ENCODE measurements around the gene SMCO2.

SMCO2 gene

GRCh38 chr12:27453421-27453820 is 6.9 kb downstream of the SMCO2 start:
- no peak for DNase-seq (ENCODE audit: low read depth, low spot score)

- no peak for DNase-seq (ENCODE audit: low read depth, low spot score)
These were observed 9.1 kb downstream of the SMCO2 start for GRCh38 chr12:27455589-27455988.

GRCh38 chr12:27456618-27457017 is 10.1 kb downstream of the SMCO2 start:
- no peak for DNase-seq (ENCODE audit: low read depth, low spot score)

GRCh38 chr12:27460471-27460978 is 14.0 kb downstream of the SMCO2 start:
- no peak for DNase-seq (ENCODE audit: low read depth, low spot score)

GRCh38 chr12:27462151-27462694 is 15.7 kb downstream of the SMCO2 start:
- no peak for DNase-seq (ENCODE audit: low read depth, low spot score)

- no peak for DNase-seq (ENCODE audit: low read depth, low spot score)
These were observed 16.3 kb downstream of the SMCO2 start for GRCh38 chr12:27462851-27463250.

- DNase-seq (ENCODE audit: low read depth, low spot score), result no peak
These were observed 17.1 kb downstream of the SMCO2 start for GRCh38 chr12:27463511-27464219.

- DNase-seq (ENCODE audit: low read depth, low spot score), result no peak
These were observed 17.7 kb downstream of the SMCO2 start for GRCh38 chr12:27464220-27464554.

- DNase-seq (ENCODE audit: low read depth, low spot score), result no peak
These were observed 21.1 kb downstream of the SMCO2 start for GRCh38 chr12:27467641-27468040.

- DNase-seq (ENCODE audit: low read depth, low spot score), result no peak
These were observed 21.7 kb downstream of the SMCO2 start for GRCh38 chr12:27468241-27468640.

- no peak for DNase-seq (ENCODE audit: low read depth, low spot score)
These were observed 22.7 kb downstream of the SMCO2 start for GRCh38 chr12:27469176-27469736.

GRCh38 chr12:27472604-27473003 is 26.1 kb downstream of the SMCO2 start:
- DNase-seq (ENCODE audit: low read depth, low spot score), result no peak

- DNase-seq (ENCODE audit: low read depth, low spot score), result no peak
These were observed 27.8 kb downstream of the SMCO2 start for GRCh38 chr12:27474344-27474743.

- no peak for DNase-seq (ENCODE audit: low read depth, low spot score)
These were observed 30.5 kb downstream of the SMCO2 start for GRCh38 chr12:27477049-27477448.

GRCh38 chr12:27478949-27479348 is 32.4 kb downstream of the SMCO2 start:
- DNase-seq (ENCODE audit: low read depth, low spot score), result no peak

GRCh38 chr12:27480016-27480415 is 33.5 kb downstream of the SMCO2 start:
- no peak for DNase-seq (ENCODE audit: low read depth, low spot score)

GRCh38 chr12:27486961-27487360 is 40.4 kb downstream of the SMCO2 start:
- no peak for DNase-seq (ENCODE audit: low read depth, low spot score)

GRCh38 chr12:27488479-27488878 is 41.9 kb downstream of the SMCO2 start:
- no peak for DNase-seq (ENCODE audit: low read depth, low spot score)

GRCh38 chr12:27491226-27491625 is 44.7 kb downstream of the SMCO2 start:
- no peak for DNase-seq (ENCODE audit: low read depth, low spot score)

- DNase-seq (ENCODE audit: low read depth, low spot score), result no peak
These were observed 46.9 kb downstream of the SMCO2 start for GRCh38 chr12:27493260-27493940.

GRCh38 chr12:27497446-27497845 is 50.9 kb downstream of the SMCO2 start:
- no peak for DNase-seq (ENCODE audit: low read depth, low spot score)

GRCh38 chr12:27498149-27498548 is 51.6 kb downstream of the SMCO2 start:
- DNase-seq (ENCODE audit: low read depth, low spot score), result no peak

- no peak for DNase-seq (ENCODE audit: low read depth, low spot score)
These were observed 52.2 kb downstream of the SMCO2 start for GRCh38 chr12:27498761-27499160.
